ENCODE measurements around the gene ZNF804A.

ZNF804A gene

DNA sequence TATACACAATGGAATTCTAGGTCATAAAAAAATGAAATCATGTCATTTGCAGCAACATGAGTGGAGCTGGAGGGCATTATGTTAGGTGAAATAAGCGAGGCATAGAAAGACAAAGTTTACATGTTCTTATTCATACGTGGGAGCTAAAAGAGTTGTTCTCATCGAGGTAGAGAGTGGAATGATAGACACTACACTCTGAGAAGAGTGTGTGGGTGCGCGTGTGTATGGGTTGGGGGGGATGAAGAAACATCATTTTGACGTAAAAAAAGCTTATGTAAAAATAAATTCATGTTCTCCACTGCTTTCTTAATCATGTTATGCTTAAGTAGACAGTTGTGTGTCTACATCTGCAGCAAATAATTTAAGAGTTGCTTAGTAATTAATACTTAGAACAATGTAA is 123.6 kb downstream of the ZNF804A start:
- TF ChIP-seq, protein P1, sequence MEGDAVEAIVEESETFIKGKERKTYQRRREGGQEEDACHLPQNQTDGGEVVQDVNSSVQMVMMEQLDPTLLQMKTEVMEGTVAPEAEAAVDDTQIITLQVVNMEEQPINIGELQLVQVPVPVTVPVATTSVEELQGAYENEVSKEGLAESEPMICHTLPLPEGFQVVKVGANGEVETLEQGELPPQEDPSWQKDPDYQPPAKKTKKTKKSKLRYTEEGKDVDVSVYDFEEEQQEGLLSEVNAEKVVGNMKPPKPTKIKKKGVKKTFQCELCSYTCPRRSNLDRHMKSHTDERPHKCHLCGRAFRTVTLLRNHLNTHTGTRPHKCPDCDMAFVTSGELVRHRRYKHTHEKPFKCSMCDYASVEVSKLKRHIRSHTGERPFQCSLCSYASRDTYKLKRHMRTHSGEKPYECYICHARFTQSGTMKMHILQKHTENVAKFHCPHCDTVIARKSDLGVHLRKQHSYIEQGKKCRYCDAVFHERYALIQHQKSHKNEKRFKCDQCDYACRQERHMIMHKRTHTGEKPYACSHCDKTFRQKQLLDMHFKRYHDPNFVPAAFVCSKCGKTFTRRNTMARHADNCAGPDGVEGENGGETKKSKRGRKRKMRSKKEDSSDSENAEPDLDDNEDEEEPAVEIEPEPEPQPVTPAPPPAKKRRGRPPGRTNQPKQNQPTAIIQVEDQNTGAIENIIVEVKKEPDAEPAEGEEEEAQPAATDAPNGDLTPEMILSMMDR (IDR thresholded peaks at IDR 0.05; ENCODE audit: low read depth, low read length, missing control alignments) = no peak
- no peak overlapping the region for H3K4me3 ChIP-seq (replicated peaks; ENCODE audit: low read depth, low read length)
- no peak for DNase-seq (ENCODE audit: extremely low read depth, low read depth)

DNA sequence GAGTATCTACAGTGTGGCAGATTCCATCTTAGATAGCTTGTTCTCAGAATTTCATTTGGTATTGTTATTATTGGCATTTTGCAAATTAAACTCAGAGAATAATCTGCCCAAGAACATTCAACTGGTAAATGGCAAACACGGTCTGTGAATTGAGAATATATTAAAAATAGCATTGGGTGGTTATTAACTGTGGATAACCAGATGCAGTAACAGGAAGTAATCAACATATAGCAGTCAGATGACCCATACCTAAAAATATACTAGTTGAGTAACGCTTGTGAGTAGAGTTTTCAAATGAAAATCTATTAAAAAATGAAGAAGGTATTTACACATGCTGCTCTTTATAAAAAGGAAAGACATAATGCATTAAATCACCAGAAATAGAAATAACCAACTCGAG is 129.5 kb downstream of the ZNF804A start:
- TF ChIP-seq, protein P1 (IDR thresholded peaks at IDR 0.05; ENCODE audit: low read depth, low read length, missing control alignments) = no peak
- H3K4me3 ChIP-seq (replicated peaks; ENCODE audit: low read depth, low read length) = no peak overlapping the region
- DNase-seq (ENCODE audit: extremely low read depth, low read depth) = no peak

DNA sequence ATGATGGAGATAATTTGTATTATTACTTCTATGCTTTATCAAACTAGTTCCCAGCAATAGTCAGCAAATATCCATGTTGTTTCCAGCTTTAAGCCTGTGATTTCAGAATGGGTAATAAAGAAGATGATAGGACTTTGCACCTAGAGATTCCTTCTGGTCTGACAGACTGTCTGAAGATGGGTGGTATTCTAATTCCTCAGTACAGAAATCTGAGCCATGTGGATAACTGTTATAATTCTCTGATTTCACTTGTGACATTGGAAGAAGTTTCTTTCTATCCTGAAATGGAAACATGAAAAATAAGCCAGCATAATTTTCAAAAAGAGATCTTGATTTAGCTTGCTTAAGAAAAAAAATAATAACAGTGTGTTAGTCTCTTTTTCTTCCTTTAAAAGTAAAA is 130.1 kb downstream of the ZNF804A start:
- TF ChIP-seq, protein P1 (IDR thresholded peaks at IDR 0.05; ENCODE audit: low read depth, low read length, missing control alignments) = no peak
- no peak overlapping the region for H3K4me3 ChIP-seq (replicated peaks; ENCODE audit: low read depth, low read length)
- DNase-seq (ENCODE audit: extremely low read depth, low read depth) = no peak

DNA sequence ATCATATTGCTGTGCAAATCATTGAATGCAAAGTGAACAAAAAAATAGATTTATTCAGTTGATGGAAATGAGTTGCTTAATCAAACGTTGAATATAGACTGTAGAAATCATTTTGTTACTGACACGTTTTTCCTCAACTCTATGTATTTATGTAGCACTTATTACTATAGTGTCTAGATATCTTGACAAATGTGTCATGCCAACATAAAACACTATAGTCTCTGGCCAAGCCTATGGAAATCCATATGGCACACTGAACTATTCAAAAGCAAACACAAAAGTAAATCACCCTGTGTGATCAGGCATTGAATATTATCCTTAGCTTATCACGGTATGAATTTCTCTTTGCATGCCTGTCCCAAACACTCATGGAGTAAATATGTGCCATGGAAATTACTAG is 131.3 kb downstream of the ZNF804A start:
- TF ChIP-seq, protein P1 (IDR thresholded peaks at IDR 0.05; ENCODE audit: low read depth, low read length, missing control alignments) = no peak
- no peak for DNase-seq (ENCODE audit: extremely low read depth, low read depth)
- no peak overlapping the region for H3K4me3 ChIP-seq (replicated peaks; ENCODE audit: low read depth, low read length)

DNA sequence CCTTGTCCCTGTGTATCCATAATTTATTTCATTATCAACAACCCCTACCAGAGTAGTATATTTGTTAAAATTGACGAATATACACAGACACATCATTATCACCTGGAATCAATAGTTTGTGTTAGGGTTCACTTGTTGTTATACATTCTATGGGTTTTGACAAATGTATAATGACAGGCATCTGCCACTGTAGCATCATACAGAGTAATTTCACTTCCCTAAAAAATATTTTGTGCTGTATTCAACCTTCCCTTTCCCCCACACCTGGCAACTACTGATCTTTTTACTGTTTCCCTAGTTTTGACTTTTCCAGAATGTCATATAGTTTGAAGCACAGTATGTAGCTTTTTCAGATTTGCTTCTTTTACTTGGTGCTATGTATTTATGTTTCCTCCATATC is 132.0 kb downstream of the ZNF804A start:
- no peak overlapping the region for H3K4me3 ChIP-seq (replicated peaks; ENCODE audit: low read depth, low read length)
- TF ChIP-seq, protein P1 (IDR thresholded peaks at IDR 0.05; ENCODE audit: low read depth, low read length, missing control alignments) = no peak
- no peak for DNase-seq (ENCODE audit: extremely low read depth, low read depth)

DNA sequence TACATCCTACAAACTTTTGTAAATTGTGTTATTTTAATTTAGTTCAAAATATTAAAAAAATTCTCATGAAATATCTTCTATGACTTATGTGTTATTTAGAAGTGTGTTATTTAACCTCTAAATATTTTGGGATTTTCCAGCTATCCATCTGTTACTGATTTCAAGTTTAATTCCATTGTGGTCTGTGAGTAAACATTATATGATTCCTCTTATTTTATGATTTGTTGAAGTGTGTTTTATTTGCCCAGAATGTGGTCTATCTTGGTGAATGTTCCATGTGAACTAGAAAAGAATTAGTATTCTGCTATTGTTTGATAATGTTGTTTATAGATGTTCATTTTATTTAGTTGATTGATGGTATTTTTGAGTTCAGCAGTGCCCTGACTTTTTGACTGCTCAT is 136.0 kb downstream of the ZNF804A start:
- TF ChIP-seq, protein P1 (IDR thresholded peaks at IDR 0.05; ENCODE audit: low read depth, low read length, missing control alignments) = no peak
- no peak for DNase-seq (ENCODE audit: extremely low read depth, low read depth)

DNA sequence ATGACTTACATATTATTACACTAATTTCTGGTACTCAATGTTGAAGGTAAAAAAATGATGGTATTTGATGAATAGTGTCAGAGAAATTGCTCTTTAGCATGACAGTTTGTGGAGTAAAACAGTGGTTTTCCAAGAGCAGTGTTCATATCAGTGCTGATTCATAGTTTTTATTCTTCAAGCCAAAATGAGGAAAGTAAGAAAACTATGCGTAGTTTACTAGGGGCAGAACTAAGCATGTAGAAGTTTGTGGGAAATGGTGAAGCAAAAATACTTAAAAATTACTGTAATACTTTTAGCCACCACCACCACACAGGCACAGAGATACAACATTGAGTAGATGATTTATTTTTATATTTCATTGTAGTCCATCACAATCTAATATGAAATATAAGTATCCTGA is 137.3 kb downstream of the ZNF804A start:
- DNase-seq (ENCODE audit: extremely low read depth, low read depth) = no peak
- TF ChIP-seq, protein P1 (IDR thresholded peaks at IDR 0.05; ENCODE audit: low read depth, low read length, missing control alignments) = no peak
- no peak overlapping the region for H3K4me3 ChIP-seq (replicated peaks; ENCODE audit: low read depth, low read length)

More for the DNA sequence above, 136.0 kb downstream of the ZNF804A start:
- no peak overlapping the region for H3K4me3 ChIP-seq (replicated peaks; ENCODE audit: low read depth, low read length)
